Lower leg skin (tissue), 3 donors: ENCODE results near the gene NOM1.

Experiments used
- POLR2A ChIP-seq, 2 donors: fragments of 450-650 bp; IDR thresholded peaks; one replicate each; pipeline ENCODE4 v1.6.1; 2016 to 2017; ENCODE audit warnings: antibody characterized with exemption in 2 of 2, mild to moderate bottlenecking in 1 of 2, moderate library complexity in 1 of 2
- TF ChIP-seq, protein P1 (sequence below), 3 donors: fragments of 450-650 bp; IDR thresholded peaks; one replicate each; pipeline ENCODE4 v1.5.1; 2016; ENCODE audit warnings: antibody characterized with exemption in 3 of 3, mild to moderate bottlenecking in 3 of 3, moderate library complexity in 2 of 3

- TF ChIP-seq, protein P1, sequence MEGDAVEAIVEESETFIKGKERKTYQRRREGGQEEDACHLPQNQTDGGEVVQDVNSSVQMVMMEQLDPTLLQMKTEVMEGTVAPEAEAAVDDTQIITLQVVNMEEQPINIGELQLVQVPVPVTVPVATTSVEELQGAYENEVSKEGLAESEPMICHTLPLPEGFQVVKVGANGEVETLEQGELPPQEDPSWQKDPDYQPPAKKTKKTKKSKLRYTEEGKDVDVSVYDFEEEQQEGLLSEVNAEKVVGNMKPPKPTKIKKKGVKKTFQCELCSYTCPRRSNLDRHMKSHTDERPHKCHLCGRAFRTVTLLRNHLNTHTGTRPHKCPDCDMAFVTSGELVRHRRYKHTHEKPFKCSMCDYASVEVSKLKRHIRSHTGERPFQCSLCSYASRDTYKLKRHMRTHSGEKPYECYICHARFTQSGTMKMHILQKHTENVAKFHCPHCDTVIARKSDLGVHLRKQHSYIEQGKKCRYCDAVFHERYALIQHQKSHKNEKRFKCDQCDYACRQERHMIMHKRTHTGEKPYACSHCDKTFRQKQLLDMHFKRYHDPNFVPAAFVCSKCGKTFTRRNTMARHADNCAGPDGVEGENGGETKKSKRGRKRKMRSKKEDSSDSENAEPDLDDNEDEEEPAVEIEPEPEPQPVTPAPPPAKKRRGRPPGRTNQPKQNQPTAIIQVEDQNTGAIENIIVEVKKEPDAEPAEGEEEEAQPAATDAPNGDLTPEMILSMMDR (IDR thresholded peaks at IDR 0.05), result no peak
- no peak for TF ChIP-seq POLR2A (IDR thresholded peaks at IDR 0.05)
Observed at GRCh38 chr7:156929789-156930539, 19.5 kb upstream of the NOM1 start.
